B cell (primary cell): ENCODE data around the gene PRSS56. TPM values are rescaled to one million over a fixed set of nuclear protein-coding genes. Genes with fewer than 3 reads are reported as not detected.

ENCODE experiments used
- ATAC-seq: fragments of 200-7000 bp; cut with Tn5 transposase; one replicate; pipeline ENCODE4 v1.10.0; 2021; ENCODE audit warnings: low read depth, mild to moderate bottlenecking, moderate number of reproducible peaks, moderate library complexity
- CTCF ChIA-PET: fragments of 350-600 bp; sonication (Branson Sonifier 250); formaldehyde crosslinking; loops from one replicate; lab custom pipeline; 2021; ENCODE audit warnings: antibody characterized with exemption, inconsistent platforms; lab: Charles Lee
- POLR2A ChIA-PET: fragments of 350-600 bp; sonication (Branson Sonifier 250); formaldehyde crosslinking; loops from one replicate; lab custom pipeline; 2021; ENCODE audit warnings: antibody characterized with exemption; lab: Charles Lee
- DNase-seq: peaks from one replicate; pipeline ENCODE4 v3.0.0; 2013
- H2AFZ ChIP-seq: 2 replicates; pipeline ENCODE4 v1.6.1; 2012; ENCODE audit warnings: mild to moderate bottlenecking, low read depth, low read length; ENCODE audit not compliant: insufficient read depth, poor library complexity, severe bottlenecking
- H3K27ac ChIP-seq, 2 donors: 1 replicate in 1 of 2; 2 replicates in 1 of 2; pipeline ENCODE4 v1.5.1; 2012 to 2013; ENCODE audit warnings: low read length in 2 of 2, mild to moderate bottlenecking in 2 of 2, moderate library complexity in 1 of 2
- H3K27me3 ChIP-seq, 4 experiments: fragments of 200-600 bp in 1 of 4; sonication (generic) in 1 of 4; replicated peaks in 1 of 4; 1 replicate in 2 of 4; 2 replicates in 2 of 4; pipeline versions ENCODE4 v1.6.1 to v1.7.0; 2013 to 2016; ENCODE audit warnings: low read length in 3 of 4, mild to moderate bottlenecking in 2 of 4, mixed read lengths in 1 of 4, moderate library complexity in 1 of 4; ENCODE audit not compliant: insufficient read depth in 4 of 4, control insufficient read depth in 3 of 4; ENCODE audit errors: control extremely low read depth in 1 of 4
- H3K36me3 ChIP-seq, 2 experiments: replicated peaks in 1 of 2; 1 replicate in 1 of 2; 2 replicates in 1 of 2; pipeline versions ENCODE4 v1.6.1 to v1.7.1; 2013; ENCODE audit warnings: low read length in 1 of 2; ENCODE audit not compliant: insufficient read depth in 2 of 2, control insufficient read depth in 1 of 2; ENCODE audit errors: control extremely low read depth in 1 of 2, extremely low read depth in 1 of 2
- H3K4me1 ChIP-seq, 2 donors: fragments of 200-600 bp in 1 of 2; sonication (generic) in 1 of 2; 1 replicate in 1 of 2; 2 replicates in 1 of 2; pipeline versions ENCODE4 v1.5.1 to v1.6.1; 2013 to 2017; ENCODE audit warnings: low read length in 2 of 2; ENCODE audit not compliant: control insufficient read depth in 2 of 2, insufficient read depth in 2 of 2
- H3K4me2 ChIP-seq: replicated peaks from 2 replicates; pipeline ENCODE3; 2012; ENCODE audit warnings: mild to moderate bottlenecking, low read depth, low read length; ENCODE audit not compliant: poor library complexity, severe bottlenecking
- H3K4me3 ChIP-seq, 5 experiments: fragments of 200-600 bp in 1 of 5; sonication (generic) in 1 of 5; 1 replicate in 3 of 5; 2 replicates in 2 of 5; pipeline versions ENCODE4 v1.5.1 to v1.7.0; 2011 to 2016; ENCODE audit warnings: low read length in 4 of 5, mild to moderate bottlenecking in 4 of 5, low read depth in 2 of 5, control low read depth in 1 of 5, moderate library complexity in 1 of 5; ENCODE audit not compliant: insufficient read depth in 1 of 5; ENCODE audit errors: control extremely low read depth in 1 of 5, extremely low read depth in 1 of 5
- H3K79me2 ChIP-seq: fragments of 200-600 bp; sonication (generic); one replicate; pipeline ENCODE4 v1.6.0; 2016; ENCODE audit warnings: low read length; ENCODE audit not compliant: control insufficient read depth, insufficient read depth
- H3K9ac ChIP-seq: fragments of 200-600 bp; sonication (generic); 2 replicates; pipeline ENCODE4 v1.6.1; 2017; ENCODE audit warnings: mild to moderate bottlenecking, low read length, moderate library complexity
- H3K9me3 ChIP-seq, 3 donors: one replicate each; pipeline versions ENCODE4 v1.6.1 to v1.7.1; 2013; ENCODE audit warnings: low read length in 2 of 3; ENCODE audit not compliant: control insufficient read depth in 2 of 3, insufficient read depth in 1 of 3; ENCODE audit errors: control extremely low read depth in 1 of 3
- H4K20me1 ChIP-seq: 2 replicates; pipeline ENCODE4 v1.6.0; 2012; ENCODE audit warnings: mild to moderate bottlenecking, low read length; ENCODE audit not compliant: insufficient read depth, control insufficient read depth, poor library complexity, severe bottlenecking
- H3K27ac Mint-ChIP-seq: one replicate; pipeline ENCODE4 v1.8.0; 2021; ENCODE audit warnings: mixed read lengths
- H3K27me3 Mint-ChIP-seq: one replicate; pipeline ENCODE4 v1.8.0; 2021; ENCODE audit warnings: mixed read lengths
- H3K4me1 Mint-ChIP-seq: one replicate; pipeline ENCODE4 v1.8.0; 2021; ENCODE audit warnings: mixed read lengths
- H3K4me3 Mint-ChIP-seq: one replicate; pipeline ENCODE4 v1.8.0; 2021; ENCODE audit warnings: mixed read lengths
- H3K9me3 Mint-ChIP-seq: one replicate; pipeline ENCODE4 v1.8.0; 2022; ENCODE audit warnings: mixed read lengths; ENCODE audit not compliant: insufficient read depth
- EZH2 ChIP-seq: IDR thresholded peaks from 2 replicates; pipeline ENCODE4 v1.6.1; 2012; ENCODE audit warnings: borderline replicate concordance, low read depth, mild to moderate bottlenecking, moderate library complexity, low read length; ENCODE audit not compliant: insufficient read depth, poor library complexity, severe bottlenecking
- WGBS: methylation state at CpG from one replicate; pipeline ENCODE4 v1.1.5; 2013; ENCODE audit warnings: missing lambda C conversion rate; ENCODE audit not compliant: insufficient coverage; 5-methylcytosine and 5-hydroxymethylcytosine counted together
- intact Hi-C: fragments of 100-400 bp; cut with micrococcal nuclease; formaldehyde crosslinking; loops from one replicate; pipeline ENCODE4 v1.10.0; 2022
- polyA plus RNA-seq: library from polyadenylated mRNA; depleted of rRNA; stranded (reverse); fragments of >200 nt; gene quantifications from 2 replicates; pipeline ENCODE4 v1.2.3, GENCODE V29; 2012
- total RNA-seq, 2 donors: library from RNA; stranded (reverse); fragments of 120-200 nt in 1 of 2; gene quantifications; 1 replicate in 1 of 2; 2 replicates in 1 of 2; pipeline versions ENCODE4 v1.2.3 to v1.2.4, GENCODE V29; 2013 to 2022
- TF ChIP-seq, protein P1 (sequence below): fragments of 200-600 bp; IDR thresholded peaks from one replicate; pipeline ENCODE4 v1.8.0; 2022; ENCODE audit warnings: antibody characterized with exemption, mild to moderate bottlenecking

Gene PRSS56
- total and polyA plus RNA-seq, 2 donors (not counting 1 experiment from before 2014, with no cell fraction given): not detected

DNA sequence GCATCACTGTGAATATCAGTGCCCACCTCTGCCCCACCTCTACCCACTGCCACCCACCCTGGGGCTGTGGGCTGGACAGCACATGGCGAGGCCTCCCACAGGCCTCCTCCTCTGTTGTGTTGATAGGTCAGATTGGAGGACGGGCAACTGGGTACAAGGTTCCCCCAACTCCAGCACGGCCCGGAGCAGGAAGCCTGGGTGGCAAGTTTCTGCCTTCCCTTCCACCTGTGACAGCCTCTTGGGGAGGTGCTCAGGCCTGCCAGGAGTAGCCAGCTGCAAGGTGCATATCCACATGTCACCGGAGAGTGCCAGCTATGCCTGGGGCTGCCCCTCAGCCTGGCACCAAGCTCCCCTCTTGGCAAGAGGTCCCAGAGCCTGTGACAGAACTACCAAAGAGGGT is 25.6 kb upstream of the PRSS56 start:
- Histone ChIP-seq H3K36me3 (no peaks in the 10 kb centered on the region), H3K9ac (no peak overlapping the region), H3K4me3 (no peak overlapping the region), H3K27me3 (peaks cover 0 to 5% (median 0%) of the 10 kb centered on the region in 4 experiments), H3K27ac (no peak overlapping the region), H2AFZ (no peak overlapping the region), H3K4me1 (no peaks in the 10 kb centered on the region), H3K79me2 (no peaks in the 10 kb centered on the region), H3K9me3 (no peaks in the 10 kb centered on the region), H3K4me2 (no peak overlapping the region), H4K20me1 (no peaks in the 10 kb centered on the region)
- 93% methylated on average over 4 of the region's 5 CpGs for WGBS
- H3K27ac Mint-ChIP-seq: no peak overlapping the region
- ChIA-PET CTCF (no interaction called here), POLR2A (no interaction called here)
- H3K4me3 Mint-ChIP-seq: no peak overlapping the region
- no peak for TF ChIP-seq EZH2
- TF ChIP-seq, protein P1, sequence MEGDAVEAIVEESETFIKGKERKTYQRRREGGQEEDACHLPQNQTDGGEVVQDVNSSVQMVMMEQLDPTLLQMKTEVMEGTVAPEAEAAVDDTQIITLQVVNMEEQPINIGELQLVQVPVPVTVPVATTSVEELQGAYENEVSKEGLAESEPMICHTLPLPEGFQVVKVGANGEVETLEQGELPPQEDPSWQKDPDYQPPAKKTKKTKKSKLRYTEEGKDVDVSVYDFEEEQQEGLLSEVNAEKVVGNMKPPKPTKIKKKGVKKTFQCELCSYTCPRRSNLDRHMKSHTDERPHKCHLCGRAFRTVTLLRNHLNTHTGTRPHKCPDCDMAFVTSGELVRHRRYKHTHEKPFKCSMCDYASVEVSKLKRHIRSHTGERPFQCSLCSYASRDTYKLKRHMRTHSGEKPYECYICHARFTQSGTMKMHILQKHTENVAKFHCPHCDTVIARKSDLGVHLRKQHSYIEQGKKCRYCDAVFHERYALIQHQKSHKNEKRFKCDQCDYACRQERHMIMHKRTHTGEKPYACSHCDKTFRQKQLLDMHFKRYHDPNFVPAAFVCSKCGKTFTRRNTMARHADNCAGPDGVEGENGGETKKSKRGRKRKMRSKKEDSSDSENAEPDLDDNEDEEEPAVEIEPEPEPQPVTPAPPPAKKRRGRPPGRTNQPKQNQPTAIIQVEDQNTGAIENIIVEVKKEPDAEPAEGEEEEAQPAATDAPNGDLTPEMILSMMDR: no peak
- no peak for ATAC-seq
- peaks cover 25% of the 10 kb centered on the region for H3K27me3 Mint-ChIP-seq
- intact Hi-C loops: no loop called here
- H3K9me3 Mint-ChIP-seq: no peaks in the 10 kb centered on the region
- no peak for DNase-seq
- no peaks in the 10 kb centered on the region for H3K4me1 Mint-ChIP-seq

DNA sequence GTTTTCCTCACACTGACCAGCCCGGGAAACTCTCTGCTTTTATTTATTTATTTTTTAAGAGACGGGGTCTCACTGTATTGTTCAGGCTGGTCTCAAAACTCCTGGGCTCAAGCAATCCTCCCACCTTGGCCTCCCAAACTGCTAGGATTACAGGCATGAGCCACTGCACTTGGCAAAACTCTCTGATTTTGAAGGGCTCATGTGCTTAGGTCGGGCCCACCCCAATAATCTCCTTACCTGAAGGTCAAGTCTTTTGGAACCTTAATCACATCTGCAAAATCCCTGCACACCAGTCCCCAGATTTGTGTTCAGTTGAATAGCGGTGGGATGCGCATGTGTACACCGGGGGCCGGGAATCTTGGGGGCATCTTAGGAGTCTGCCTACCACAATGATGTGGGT is 24.9 kb upstream of the PRSS56 start:
- Histone ChIP-seq H3K27ac (no peak overlapping the region), H3K27me3 (peaks cover 0 to 2% (median 0%) of the 10 kb centered on the region in 4 experiments), H3K4me1 (no peaks in the 10 kb centered on the region), H3K36me3 (no peaks in the 10 kb centered on the region), H2AFZ (no peak overlapping the region), H3K4me3 (no peak overlapping the region), H3K79me2 (no peaks in the 10 kb centered on the region), H4K20me1 (no peaks in the 10 kb centered on the region), H3K9ac (no peak overlapping the region), H3K4me2 (no peak overlapping the region), H3K9me3 (no peaks in the 10 kb centered on the region)
- Mint-ChIP-seq H3K27me3 (peaks cover 25% of the 10 kb centered on the region), H3K4me3 (no peak overlapping the region), H3K9me3 (no peaks in the 10 kb centered on the region), H3K4me1 (no peaks in the 10 kb centered on the region), H3K27ac (no peak overlapping the region)
- CTCF ChIA-PET: no interaction called here
- no peak for ATAC-seq
- POLR2A ChIA-PET: no interaction called here
- 98% methylated on average over 5 of the region's 7 CpGs for WGBS
- DNase-seq: no peak
- no peak for TF ChIP-seq EZH2
- TF ChIP-seq, protein P1: no peak
- intact Hi-C loops: no loop called here
